Right atrium auricular region (tissue), 2 donors: ENCODE measurements around the gene NELL1. TPM values are rescaled to one million over a fixed set of nuclear protein-coding genes. Genes with fewer than 3 reads are reported as not detected.

ENCODE experiments used
- DNase-seq: peaks from one replicate; pipeline ENCODE4 v3.0.0-alpha.2; 2019; ENCODE audit warnings: low spot score
- H3K27ac ChIP-seq, 2 donors: fragments of 200-600 bp; sonication (generic); 1 replicate in 1 of 2; 2 replicates in 1 of 2; pipeline ENCODE4 v1.5.1; 2016 to 2019
- H3K27me3 ChIP-seq, 2 donors: fragments of 200-600 bp; sonication (generic); one replicate each; pipeline versions ENCODE4 v1.5.1 to v1.6.0; 2017 to 2019
- H3K36me3 ChIP-seq: fragments of 200-600 bp; sonication (generic); one replicate; pipeline ENCODE4 v1.5.1; 2016
- H3K4me1 ChIP-seq, 2 donors: fragments of 200-600 bp; sonication (generic); one replicate each; pipeline versions ENCODE4 v1.5.1 to v1.6.0; 2017 to 2019
- H3K4me3 ChIP-seq, 2 donors: fragments of 200-600 bp; sonication (generic); 1 replicate in 1 of 2; 2 replicates in 1 of 2; pipeline ENCODE4 v1.5.1; 2017 to 2019; ENCODE audit warnings: mild to moderate bottlenecking in 1 of 2, moderate library complexity in 1 of 2
- H3K9me3 ChIP-seq, 2 donors: fragments of 200-600 bp; sonication (generic); one replicate each; pipeline ENCODE4 v1.5.1; 2019
- CTCF ChIP-seq, 2 donors: fragments of 200-600 bp; sonication (generic); IDR thresholded peaks; one replicate each; pipeline ENCODE4 v1.5.1; 2019; ENCODE audit warnings: antibody characterized with exemption in 2 of 2
- total RNA-seq, 2 donors: library from RNA; depleted of rRNA; stranded (reverse); fragments of >200 nt; gene quantifications; one replicate each; pipeline ENCODE4 v1.1.0, GENCODE V29; 2016

NELL1 gene
- total RNA-seq, 2 donors from 2014 or later = not detected

GRCh38 chr11:21180182-21180581, 510.8 kb downstream of the NELL1 start:
- Histone ChIP-seq H3K27ac (no peak overlapping the region), H3K4me1 (no peaks in the 10 kb centered on the region), H3K4me3 (no peak overlapping the region), H3K36me3 (no peaks in the 10 kb centered on the region), H3K9me3 (no peaks in the 10 kb centered on the region), H3K27me3 (no peaks in the 10 kb centered on the region)
- DNase-seq = no peak
- no peak for TF ChIP-seq CTCF (IDR thresholded peaks at IDR 0.05)

GRCh38 chr11:21185959-21186358, 516.6 kb downstream of the NELL1 start:
- Histone ChIP-seq H3K27ac (no peak overlapping the region), H3K4me1 (no peaks in the 10 kb centered on the region), H3K9me3 (no peaks in the 10 kb centered on the region), H3K27me3 (no peaks in the 10 kb centered on the region), H3K4me3 (no peak overlapping the region), H3K36me3 (no peaks in the 10 kb centered on the region)
- DNase-seq = no peak
- TF ChIP-seq CTCF (IDR thresholded peaks at IDR 0.05) = no peak

GRCh38 chr11:21190181-21190580, 520.8 kb downstream of the NELL1 start:
- no peaks in the 10 kb centered on the region for H3K36me3 ChIP-seq
- no peak for TF ChIP-seq CTCF (IDR thresholded peaks at IDR 0.05)
- H3K9me3 ChIP-seq = no peaks in the 10 kb centered on the region
- no peak overlapping the region for H3K4me3 ChIP-seq
- no peak overlapping the region for H3K27ac ChIP-seq
- no peaks in the 10 kb centered on the region for H3K27me3 ChIP-seq
- DNase-seq = no peak
- H3K4me1 ChIP-seq = no peaks in the 10 kb centered on the region

DNA sequence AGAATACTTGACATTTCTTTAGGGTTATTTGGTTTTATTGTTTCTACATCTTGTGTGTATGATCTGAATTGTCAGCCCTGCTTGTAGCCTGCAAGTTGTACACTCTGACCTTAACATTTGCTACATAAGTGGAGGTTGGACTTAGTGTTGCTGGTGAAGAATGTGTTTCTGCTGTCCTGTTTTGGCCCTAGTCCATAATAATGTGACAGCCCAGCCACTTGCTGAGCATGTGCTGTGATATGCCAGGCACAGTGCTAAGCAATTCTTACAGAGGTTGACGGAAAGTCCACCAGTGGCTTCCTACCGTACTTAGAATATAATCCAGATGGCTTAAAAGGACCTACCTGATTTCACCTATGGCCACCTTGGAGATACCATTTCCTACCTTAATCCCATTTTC, 526.6 kb downstream of the NELL1 start:
- no peak for TF ChIP-seq CTCF (IDR thresholded peaks at IDR 0.05)
- Histone ChIP-seq H3K4me3 (no peak overlapping the region), H3K9me3 (no peaks in the 10 kb centered on the region), H3K27me3 (no peaks in the 10 kb centered on the region), H3K4me1 (no peaks in the 10 kb centered on the region), H3K27ac (no peak overlapping the region), H3K36me3 (no peaks in the 10 kb centered on the region)
- no peak for DNase-seq

GRCh38 chr11:21198498-21198897, 529.1 kb downstream of the NELL1 start:
- H3K4me3 ChIP-seq = no peak overlapping the region
- DNase-seq = no peak
- no peak for TF ChIP-seq CTCF (IDR thresholded peaks at IDR 0.05)
- H3K27ac ChIP-seq = no peak overlapping the region
- no peaks in the 10 kb centered on the region for H3K4me1 ChIP-seq
- no peaks in the 10 kb centered on the region for H3K36me3 ChIP-seq
- H3K9me3 ChIP-seq = no peaks in the 10 kb centered on the region
- no peaks in the 10 kb centered on the region for H3K27me3 ChIP-seq

DNA sequence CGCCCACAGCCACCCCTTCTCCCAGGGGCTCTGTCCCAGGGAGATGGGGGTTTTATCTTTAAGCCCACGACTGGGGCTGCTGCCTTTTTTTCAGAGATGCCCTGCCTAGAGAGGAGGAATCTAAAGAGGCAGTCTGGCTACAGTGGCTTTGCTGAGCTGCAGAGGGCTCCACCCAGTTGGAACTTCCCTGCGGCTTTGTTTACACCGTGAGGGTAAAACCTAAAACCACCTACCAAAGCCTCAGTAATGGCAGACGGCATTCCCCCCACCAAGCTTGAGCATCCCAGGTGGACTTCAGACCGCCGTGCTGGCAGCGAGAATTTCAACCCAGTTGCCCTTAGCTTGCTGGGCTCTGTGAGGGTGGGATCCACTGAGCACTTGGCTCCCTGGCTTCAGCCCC, 535.8 kb downstream of the NELL1 start:
- no peak overlapping the region for H3K27ac ChIP-seq
- no peaks in the 10 kb centered on the region for H3K4me1 ChIP-seq
- no peak for DNase-seq
- H3K36me3 ChIP-seq = no peaks in the 10 kb centered on the region
- no peaks in the 10 kb centered on the region for H3K27me3 ChIP-seq
- no peak overlapping the region for H3K4me3 ChIP-seq
- H3K9me3 ChIP-seq = no peaks in the 10 kb centered on the region
- no peak for TF ChIP-seq CTCF (IDR thresholded peaks at IDR 0.05)
